Caco-2 (cell line): ENCODE measurements around the gene OVCA2. TPM values are rescaled to one million over a fixed set of nuclear protein-coding genes. Genes with fewer than 3 reads are reported as not detected.

Experiments
- BruUV-seq: library from RNA; stranded (reverse); fragments of 400-500 nt; replicated peaks from 2 replicates; lab custom pipeline; 2021; lab: Mats Ljungman, UMichigan
- CTCF ChIA-PET: fragments of 300-600 bp; sonication (Branson Sonifier 250); formaldehyde crosslinking; loops from one replicate; lab custom pipeline; 2022; ENCODE audit warnings: antibody characterized with exemption; lab: Charles Lee
- POLR2A ChIA-PET: fragments of 300-600 bp; sonication (Branson Sonifier 250); formaldehyde crosslinking; loops from one replicate; lab custom pipeline; 2022; ENCODE audit warnings: antibody characterized with exemption; lab: Charles Lee
- DNase-seq, 2 experiments: peaks; one replicate each; pipeline versions ENCODE4 v3.0.0 to v3.0.0-alpha.2; 2020 to 2022
- H3K27me3 ChIP-seq: replicated peaks from 2 replicates; pipeline ENCODE4 v1.6.0; 2011; ENCODE audit warnings: low read length; ENCODE audit not compliant: control insufficient read depth, insufficient read depth
- H3K36me3 ChIP-seq: 2 replicates; pipeline ENCODE4 v1.5.1; 2011; ENCODE audit warnings: low read length; ENCODE audit not compliant: control insufficient read depth, insufficient read depth
- H3K4me1 ChIP-seq: fragments of 250-450 bp; sonication (Bioruptor Pico); 2 replicates; pipeline ENCODE4 v1.5.1; 2020; ENCODE audit warnings: mild to moderate bottlenecking
- H3K4me3 ChIP-seq: 2 replicates; pipeline ENCODE4 v1.5.1; 2011; ENCODE audit warnings: low read depth, mild to moderate bottlenecking, control low read depth, low read length
- H3K9me3 ChIP-seq: fragments of 250-450 bp; sonication (Bioruptor Pico); 2 replicates; pipeline ENCODE4 v1.5.1; 2020; ENCODE audit warnings: mild to moderate bottlenecking, moderate library complexity
- H3K27ac Mint-ChIP-seq: one replicate; pipeline ENCODE4 v1.8.0; 2022; ENCODE audit warnings: mixed read lengths; ENCODE audit not compliant: unreplicated experiment
- H3K27me3 Mint-ChIP-seq: one replicate; pipeline ENCODE4 v1.8.0; 2022; ENCODE audit warnings: mixed read lengths; ENCODE audit not compliant: insufficient read depth, unreplicated experiment
- H3K36me3 Mint-ChIP-seq: one replicate; pipeline ENCODE4 v1.8.0; 2022; ENCODE audit warnings: mild to moderate bottlenecking, mixed read lengths; ENCODE audit not compliant: insufficient read depth, unreplicated experiment
- H3K4me1 Mint-ChIP-seq: one replicate; pipeline ENCODE4 v1.8.0; 2022; ENCODE audit warnings: low read depth, mixed read lengths; ENCODE audit not compliant: unreplicated experiment
- H3K4me3 Mint-ChIP-seq: one replicate; pipeline ENCODE4 v1.8.0; 2022; ENCODE audit warnings: mild to moderate bottlenecking, moderate library complexity, mixed read lengths; ENCODE audit not compliant: unreplicated experiment
- H3K9me3 Mint-ChIP-seq: one replicate; pipeline ENCODE4 v1.8.0; 2022; ENCODE audit warnings: mixed read lengths; ENCODE audit not compliant: unreplicated experiment
- CTCF ChIP-seq, 2 experiments: fragments of 200-600 bp in 1 of 2; IDR thresholded peaks; 1 replicate in 1 of 2; 2 replicates in 1 of 2; pipeline versions ENCODE4 v1.5.1 to v1.8.0; 2011 to 2022; ENCODE audit warnings: antibody characterized with exemption in 1 of 2, control low read depth in 1 of 2, inconsistent platforms in 1 of 2, low read depth in 1 of 2, low read length in 1 of 2, mild to moderate bottlenecking in 1 of 2, moderate library complexity in 1 of 2; ENCODE audit not compliant: insufficient read depth in 1 of 2, severe bottlenecking in 1 of 2, unreplicated experiment in 1 of 2
- intact Hi-C: fragments of 100-400 bp; cut with micrococcal nuclease; formaldehyde crosslinking; loops from one replicate; pipeline ENCODE4 v1.10.0; 2022; ENCODE audit not compliant: unreplicated experiment
- total RNA-seq: library from RNA; stranded (reverse); gene quantifications from 2 replicates; pipeline ENCODE4 v1.2.3, GENCODE V29; 2022

Gene OVCA2
- total RNA-seq, 1 experiment from 2014 or later: 39.3 TPM

- H3K4me1 Mint-ChIP-seq: peaks cover 39% of the 10 kb centered on the region
- BruUV-seq: no TSS peak
- peaks cover 17% of the 10 kb centered on the region for H3K36me3 Mint-ChIP-seq
- Histone ChIP-seq H3K9me3 (no peaks in the 10 kb centered on the region), H3K4me3 (no peak overlapping the region), H3K4me1 (peaks cover 37% of the 10 kb centered on the region), H3K36me3 (peaks cover 5% of the 10 kb centered on the region; the same call in 1 of the 2 replicates), H3K27me3 (no peaks in the 10 kb centered on the region)
- CTCF ChIA-PET: interaction anchor here (0.8 to 2.3 kb wide), 2 partner anchors 27 to 228 kb away, joined by 3 to 13 read pairs; partner anchors contain the start of gene HIC1
- DNase-seq: no peak
- H3K27me3 Mint-ChIP-seq: no peaks in the 10 kb centered on the region
- POLR2A ChIA-PET: no interaction called here
- H3K9me3 Mint-ChIP-seq: no peaks in the 10 kb centered on the region
- no peak overlapping the region for H3K27ac Mint-ChIP-seq
- no peak for TF ChIP-seq CTCF (IDR thresholded peaks at IDR 0.05; ENCODE audit: insufficient read depth in 1 of 2, low read depth in 1 of 2, low read length in 1 of 2, severe bottlenecking in 1 of 2, unreplicated experiment in 1 of 2)
- H3K4me3 Mint-ChIP-seq: no peak overlapping the region
- intact Hi-C loops: no loop called here
Measured at GRCh38 chr17:2082003-2082781, 40.4 kb downstream of the OVCA2 start.

DNA sequence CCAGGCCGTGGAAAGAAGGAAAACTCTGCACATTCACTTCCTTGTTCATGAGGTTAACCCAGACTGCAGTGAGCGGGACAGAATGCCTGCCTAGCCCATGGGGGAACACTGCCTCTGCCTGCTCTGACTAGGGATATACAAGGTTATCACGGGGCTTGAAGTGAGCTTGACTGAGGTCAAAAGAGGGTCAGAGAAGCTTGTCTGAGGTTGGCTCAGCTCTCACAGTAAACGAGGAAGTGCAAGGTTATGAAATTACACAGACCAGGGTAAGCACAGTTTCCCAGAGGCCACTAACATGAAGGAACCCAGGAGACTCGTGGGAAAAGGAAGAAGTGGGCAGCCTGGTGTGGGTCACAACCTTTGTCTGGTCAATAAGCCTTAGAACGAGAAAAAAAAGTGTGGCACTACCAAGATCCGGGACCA is 41.8 kb downstream of the OVCA2 start:
- POLR2A ChIA-PET: no interaction called here
- no peak for TF ChIP-seq CTCF (IDR thresholded peaks at IDR 0.05; ENCODE audit: insufficient read depth in 1 of 2, low read depth in 1 of 2, low read length in 1 of 2, severe bottlenecking in 1 of 2, unreplicated experiment in 1 of 2)
- BruUV-seq: no TSS peak
- Mint-ChIP-seq H3K36me3 (peaks cover 14% of the 10 kb centered on the region), H3K27ac (no peak overlapping the region), H3K27me3 (no peaks in the 10 kb centered on the region), H3K9me3 (no peaks in the 10 kb centered on the region), H3K4me3 (no peak overlapping the region), H3K4me1 (peaks cover 39% of the 10 kb centered on the region)
- no peak overlapping the region for H3K4me3 ChIP-seq
- H3K9me3 ChIP-seq: no peaks in the 10 kb centered on the region
- peaks cover 3% of the 10 kb centered on the region; the same call in 1 of the 2 replicates for H3K36me3 ChIP-seq
- H3K27me3 ChIP-seq: no peaks in the 10 kb centered on the region
- intact Hi-C loops: no loop called here
- peak; percentile 38 to 54 for DNase-seq
- CTCF ChIA-PET: interaction anchor here (0.9 to 2.3 kb wide), 3 partner anchors 9 to 161 kb away, joined by 3 to 13 read pairs (median 5); partner anchors contain the start of gene HIC1
- peaks cover 37% of the 10 kb centered on the region for H3K4me1 ChIP-seq

DNA sequence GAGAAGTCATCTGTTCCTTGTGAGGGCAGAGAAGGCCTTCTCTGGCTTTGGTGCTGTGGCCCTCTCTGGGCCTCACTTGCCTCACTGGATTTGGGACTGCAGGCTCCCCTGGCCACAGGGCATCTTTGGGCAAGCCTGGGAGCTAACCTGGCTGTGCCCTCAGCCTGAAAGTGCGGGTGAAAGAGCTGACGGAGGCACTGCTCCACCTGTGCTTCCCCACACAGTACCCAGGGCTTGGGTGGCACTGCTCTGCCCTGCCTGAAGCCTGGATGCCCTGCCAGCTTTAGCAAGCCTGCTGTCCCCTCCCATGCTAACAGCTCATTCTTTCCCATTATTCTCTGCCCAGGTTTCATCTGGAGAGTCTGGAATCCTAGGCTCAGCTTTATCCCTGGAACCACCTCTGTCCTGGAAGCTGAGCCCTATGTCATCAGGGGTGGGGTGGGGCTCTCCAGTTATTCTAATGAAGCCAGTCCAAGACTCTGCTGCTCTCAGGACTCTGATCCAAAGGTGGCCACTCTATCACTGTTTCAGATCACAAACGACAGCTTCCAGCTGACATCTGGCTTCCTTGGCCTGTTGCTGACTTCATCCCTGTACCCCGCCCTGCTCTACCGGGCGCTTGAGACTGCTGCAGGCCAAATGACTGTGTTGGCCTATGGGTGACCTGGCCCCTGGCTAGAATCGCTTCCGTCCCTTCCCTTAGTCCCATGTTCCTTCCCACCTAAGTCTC is 42.4 kb downstream of the OVCA2 start:
- Mint-ChIP-seq H3K9me3 (no peaks in the 10 kb centered on the region), H3K4me1 (peaks cover 39% of the 10 kb centered on the region), H3K27me3 (no peaks in the 10 kb centered on the region), H3K4me3 (no peak overlapping the region), H3K27ac (no peak overlapping the region), H3K36me3 (peaks cover 10% of the 10 kb centered on the region)
- Histone ChIP-seq H3K36me3 (peaks cover 3% of the 10 kb centered on the region; the same call in 1 of the 2 replicates), H3K9me3 (no peaks in the 10 kb centered on the region), H3K4me3 (no peak overlapping the region), H3K27me3 (no peaks in the 10 kb centered on the region), H3K4me1 (peaks cover 37% of the 10 kb centered on the region)
- no peak for TF ChIP-seq CTCF (IDR thresholded peaks at IDR 0.05; ENCODE audit: insufficient read depth in 1 of 2, low read depth in 1 of 2, low read length in 1 of 2, severe bottlenecking in 1 of 2, unreplicated experiment in 1 of 2)
- CTCF ChIA-PET: interaction anchor here (0.9 to 2.3 kb wide), 3 partner anchors 10 to 161 kb away, joined by 3 to 13 read pairs (median 5); partner anchors contain the start of gene HIC1
- BruUV-seq: no TSS peak
- intact Hi-C loops: no loop called here
- DNase-seq: peak; percentile 11 to 63
- POLR2A ChIA-PET: no interaction called here
